Spleen (tissue), 11 donors: ENCODE results near the gene EDRF1. TPM values are rescaled to one million over a fixed set of nuclear protein-coding genes. Genes with fewer than 3 reads are reported as not detected.

Experiments
- DNase-seq: peaks from one replicate; pipeline ENCODE4 v3.0.0-alpha.2; 2020
- H3K27ac ChIP-seq, 8 donors: fragments of 200-600 bp; sonication (generic) in 7 of 8; 1 replicate in 4 of 8; 2 replicates in 4 of 8; pipeline versions ENCODE4 v1.5.0 to v1.8.0; 2016 to 2021; ENCODE audit warnings: inconsistent platforms in 4 of 8, mild to moderate bottlenecking in 4 of 8, moderate library complexity in 1 of 8
- H3K27me3 ChIP-seq, 7 donors: fragments of 200-600 bp; sonication (generic) in 6 of 7; replicated peaks in 1 of 7; 1 replicate in 4 of 7; 2 replicates in 3 of 7; pipeline versions ENCODE4 v1.5.0 to v1.8.0; 2016 to 2021; ENCODE audit warnings: inconsistent platforms in 3 of 7, mild to moderate bottlenecking in 1 of 7
- H3K36me3 ChIP-seq, 6 donors: fragments of 200-600 bp; sonication (generic) in 5 of 6; 1 replicate in 4 of 6; 2 replicates in 2 of 6; pipeline versions ENCODE4 v1.5.0 to v1.8.0; 2016 to 2021; ENCODE audit warnings: inconsistent platforms in 2 of 6
- H3K4me1 ChIP-seq, 6 donors: fragments of 200-600 bp; sonication (generic) in 5 of 6; 1 replicate in 3 of 6; 2 replicates in 3 of 6; pipeline versions ENCODE4 v1.5.0 to v1.8.0; 2016 to 2021; ENCODE audit warnings: inconsistent platforms in 3 of 6
- H3K4me3 ChIP-seq, 8 donors: fragments of 200-600 bp; sonication (generic) in 7 of 8; 1 replicate in 4 of 8; 2 replicates in 4 of 8; pipeline versions ENCODE4 v1.5.0 to v1.8.0; 2016 to 2021; ENCODE audit warnings: inconsistent platforms in 4 of 8, mild to moderate bottlenecking in 4 of 8, moderate library complexity in 2 of 8
- H3K9me3 ChIP-seq, 8 donors: fragments of 200-600 bp; sonication (generic) in 7 of 8; 1 replicate in 4 of 8; 2 replicates in 4 of 8; pipeline versions ENCODE4 v1.5.0 to v1.8.0; 2016 to 2021; ENCODE audit warnings: inconsistent platforms in 4 of 8
- POLR2A ChIP-seq, 3 donors: fragments of 450-650 bp; IDR thresholded peaks; one replicate each; pipeline ENCODE4 v1.5.1; 2017; ENCODE audit warnings: antibody characterized with exemption in 3 of 3, mild to moderate bottlenecking in 1 of 3
- POLR2AphosphoS5 ChIP-seq, 3 donors: sonication (generic); formaldehyde crosslinking; IDR thresholded peaks; one replicate each; pipeline ENCODE4 v1.5.1; 2017; ENCODE audit warnings: antibody characterized with exemption in 3 of 3
- WGBS, 5 donors: extraction: QIAGEN DNeasy Blood & Tissue Kit in 3 of 5; methylation state at CpG; one replicate each; pipeline versions ENCODE4 v1.1.5 to v1.1.7; 2013 to 2018; 5-methylcytosine and 5-hydroxymethylcytosine counted together
- intact Hi-C: fragments of 100-400 bp; cut with DNase I; formaldehyde crosslinking; loops from one replicate; pipeline ENCODE4 v1.15.0; 2023; ENCODE audit warnings: low total_unique reads
- polyA plus RNA-seq, 3 donors: library from polyadenylated mRNA; stranded (reverse); fragments of 200-250 nt; gene quantifications; one replicate each; pipeline ENCODE4 v1.2.1, GENCODE V29; 2013
- total RNA-seq, 7 donors: library from RNA; depleted of rRNA in 3 of 7; stranded (reverse); fragments of >200 nt in 3 of 7; fragmentation: NEBNext Ultra II Directional in 4 of 7; extraction: Animal tissue kit (Norgen Biotek cat#: 25700) in 4 of 7; gene quantifications; one replicate each; pipeline versions ENCODE4 v1.1.0 to v1.2.1, GENCODE V29; 2016 to 2021
- TF ChIP-seq, protein P1 (sequence below), 11 experiments: fragments of 200-600 bp in 7 of 11; fragments of 450-650 bp in 4 of 11; sonication (generic) in 4 of 11; IDR thresholded peaks in 8 of 11; conservative IDR thresholded peaks in 3 of 11; 1 replicate in 7 of 11; 2 replicates in 4 of 11; pipeline versions ENCODE4 v1.4.0 to v1.8.0; 2016 to 2021; ENCODE audit warnings: antibody characterized with exemption in 11 of 11, inconsistent platforms in 4 of 11, mild to moderate bottlenecking in 1 of 11
- donor health status: healthy with polysubstance abuse.
- donor health status: DM: no; HTN: no; CAD: no; lungs with moderate emphysema.
- donor health status: DM: no; HTN: no; CAD: no.
- donor health status: Bipolar disorder and iron deficiency.
- donor health status: healthy.
- donor health status: DM: no; HTN: no; CAD: no.
- donor health status: DM: yes; HTN: yes; CAD: no.

The EDRF1 gene
- total and polyA plus RNA-seq, 10 donors, result 17.8 to 47.5 (median 34.3) TPM

DNA sequence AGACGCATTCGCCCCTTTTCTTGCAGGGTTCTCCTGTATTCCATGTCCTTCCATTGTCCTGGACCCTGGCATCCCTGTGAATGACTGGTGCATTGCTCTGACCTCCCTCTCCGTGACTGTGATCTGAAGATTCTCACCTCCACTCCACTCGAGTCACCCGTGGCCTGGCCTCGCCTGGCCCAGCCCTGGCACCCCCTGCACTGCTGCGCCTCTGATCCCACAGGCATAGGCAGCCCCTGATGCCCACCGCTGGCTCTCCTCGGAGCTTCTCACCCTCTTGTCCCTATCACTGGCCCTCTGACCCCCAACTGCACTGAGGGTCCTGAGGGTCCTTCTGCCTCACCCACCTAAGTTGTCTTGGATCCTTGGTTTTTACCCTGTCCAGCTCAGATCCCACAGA is 58.3 kb downstream of the EDRF1 start:
- 89 to 98% (median 94%) methylated on average over 9 of the region's 9 CpGs for WGBS, 5 donors
- TF ChIP-seq POLR2AphosphoS5 (IDR thresholded peaks at IDR 0.05) (no peak), POLR2A (IDR thresholded peaks at IDR 0.05) (no peak)
- TF ChIP-seq, protein P1, sequence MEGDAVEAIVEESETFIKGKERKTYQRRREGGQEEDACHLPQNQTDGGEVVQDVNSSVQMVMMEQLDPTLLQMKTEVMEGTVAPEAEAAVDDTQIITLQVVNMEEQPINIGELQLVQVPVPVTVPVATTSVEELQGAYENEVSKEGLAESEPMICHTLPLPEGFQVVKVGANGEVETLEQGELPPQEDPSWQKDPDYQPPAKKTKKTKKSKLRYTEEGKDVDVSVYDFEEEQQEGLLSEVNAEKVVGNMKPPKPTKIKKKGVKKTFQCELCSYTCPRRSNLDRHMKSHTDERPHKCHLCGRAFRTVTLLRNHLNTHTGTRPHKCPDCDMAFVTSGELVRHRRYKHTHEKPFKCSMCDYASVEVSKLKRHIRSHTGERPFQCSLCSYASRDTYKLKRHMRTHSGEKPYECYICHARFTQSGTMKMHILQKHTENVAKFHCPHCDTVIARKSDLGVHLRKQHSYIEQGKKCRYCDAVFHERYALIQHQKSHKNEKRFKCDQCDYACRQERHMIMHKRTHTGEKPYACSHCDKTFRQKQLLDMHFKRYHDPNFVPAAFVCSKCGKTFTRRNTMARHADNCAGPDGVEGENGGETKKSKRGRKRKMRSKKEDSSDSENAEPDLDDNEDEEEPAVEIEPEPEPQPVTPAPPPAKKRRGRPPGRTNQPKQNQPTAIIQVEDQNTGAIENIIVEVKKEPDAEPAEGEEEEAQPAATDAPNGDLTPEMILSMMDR (IDR thresholded peaks at IDR 0.05 in 8 of 11, conservative IDR thresholded peaks at IDR 0.05 in 3 of 11), result no peak
- peaks cover 0 to 3% (median 0%) of the 10 kb centered on the region in 6 donors for H3K36me3 ChIP-seq

DNA sequence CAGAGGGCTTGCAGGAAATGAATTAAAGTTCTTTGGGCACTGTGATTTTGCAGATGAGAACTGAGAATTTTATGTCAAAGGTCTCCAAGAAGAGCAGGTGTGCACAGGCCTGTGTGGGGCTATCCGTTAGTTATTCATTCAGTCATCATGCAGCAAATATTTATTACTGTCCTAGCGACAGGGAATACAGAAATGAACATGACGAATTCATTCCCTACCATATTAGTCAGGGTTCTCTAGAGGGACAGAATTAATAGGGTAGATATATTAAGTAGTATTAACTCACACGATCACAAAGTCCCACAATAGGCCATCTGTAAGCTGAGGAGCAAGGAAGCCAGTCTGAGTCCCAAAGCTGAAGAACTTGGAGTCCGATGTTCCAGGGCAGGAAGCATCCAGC is 59.0 kb downstream of the EDRF1 start:
- Histone ChIP-seq H3K27ac (no peak overlapping the region), H3K36me3 (peaks cover 0 to 3% (median 0%) of the 10 kb centered on the region in 6 donors), H3K4me3 (no peak overlapping the region), H3K27me3 (peaks cover 0 to 17% (median 0%) of the 10 kb centered on the region in 7 donors), H3K4me1 (no peaks in the 10 kb centered on the region), H3K9me3 (no peaks in the 10 kb centered on the region)
- DNase-seq, result no peak
- intact Hi-C loops, result no loop called here
- 50 to 71% (median 66%) methylated on average over 5 of the region's 5 CpGs for WGBS, 5 donors
- no peak for TF ChIP-seq POLR2A (IDR thresholded peaks at IDR 0.05)
- no peak for TF ChIP-seq POLR2AphosphoS5 (IDR thresholded peaks at IDR 0.05)
- TF ChIP-seq, protein P1 (IDR thresholded peaks at IDR 0.05 in 8 of 11, conservative IDR thresholded peaks at IDR 0.05 in 3 of 11), result no peak

More for the DNA sequence above, 58.3 kb downstream of the EDRF1 start:
- Histone ChIP-seq H3K27me3 (peaks cover 0 to 21% (median 0%) of the 10 kb centered on the region in 7 donors), H3K27ac (no peak overlapping the region), H3K9me3 (no peaks in the 10 kb centered on the region), H3K4me1 (no peaks in the 10 kb centered on the region), H3K4me3 (no peak overlapping the region)
- DNase-seq, result no peak
- intact Hi-C loops, result no loop called here

DNA sequence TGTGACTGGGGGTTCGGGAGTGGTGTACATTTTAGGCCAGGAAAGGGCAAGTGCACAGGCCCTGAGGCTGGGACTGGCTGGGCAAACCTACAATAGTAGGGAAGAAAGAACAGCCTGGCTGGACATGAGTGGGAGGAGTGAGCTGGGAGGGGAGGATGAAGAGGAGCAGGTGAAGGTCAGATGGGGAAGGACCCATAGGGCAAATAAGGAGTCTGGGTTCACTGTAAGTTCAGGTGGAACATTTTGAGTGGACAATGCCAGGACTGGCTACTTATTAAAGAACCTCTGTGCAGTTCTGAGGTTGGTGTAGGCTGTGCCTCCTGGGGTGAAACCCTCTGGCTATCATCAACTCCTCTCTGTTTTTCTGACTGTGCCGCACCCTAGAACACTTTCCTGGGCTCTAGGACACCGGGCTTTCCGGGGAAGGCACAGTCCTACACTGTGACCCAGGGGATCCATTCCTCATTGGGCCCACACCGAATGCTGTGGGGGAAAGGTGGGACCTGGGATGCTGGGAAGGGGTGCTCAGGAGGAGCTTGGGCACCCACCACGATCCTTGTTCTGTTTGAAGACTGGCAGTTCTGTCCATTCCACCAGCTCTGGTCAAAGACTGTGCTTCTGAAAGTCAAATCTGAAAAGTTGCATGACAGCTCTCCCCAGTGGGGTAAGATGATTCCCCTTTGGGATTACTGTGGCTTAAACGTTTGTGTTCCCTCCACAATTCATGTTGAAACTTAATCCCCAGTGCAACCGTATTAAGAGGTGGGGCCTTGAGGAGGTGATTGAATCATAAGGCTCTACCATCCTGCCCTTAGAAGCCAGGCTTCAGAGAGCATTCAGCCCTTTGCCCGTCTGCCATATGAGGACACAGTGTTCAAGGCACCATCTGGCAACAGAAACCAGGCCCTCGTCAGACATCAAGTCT is 60.2 kb downstream of the EDRF1 start:
- H3K4me3 ChIP-seq, result no peak overlapping the region
- intact Hi-C loops, result no loop called here
- TF ChIP-seq, protein P1 (IDR thresholded peaks at IDR 0.05 in 8 of 11, conservative IDR thresholded peaks at IDR 0.05 in 3 of 11), result no peak
- no peak for TF ChIP-seq POLR2A (IDR thresholded peaks at IDR 0.05)
- TF ChIP-seq POLR2AphosphoS5 (IDR thresholded peaks at IDR 0.05), result no peak
- H3K27ac ChIP-seq, result no peak overlapping the region
- no peaks in the 10 kb centered on the region for H3K9me3 ChIP-seq
- H3K4me1 ChIP-seq, result no peaks in the 10 kb centered on the region
- H3K36me3 ChIP-seq, result peaks cover 0 to 3% (median 0%) of the 10 kb centered on the region in 6 donors
- H3K27me3 ChIP-seq, result peaks cover 0 to 5% (median 0%) of the 10 kb centered on the region in 7 donors
- no peak for DNase-seq
- 62 to 87% (median 79%) methylated on average over 7 to 10 of the region's 10 CpGs for WGBS, 5 donors

DNA sequence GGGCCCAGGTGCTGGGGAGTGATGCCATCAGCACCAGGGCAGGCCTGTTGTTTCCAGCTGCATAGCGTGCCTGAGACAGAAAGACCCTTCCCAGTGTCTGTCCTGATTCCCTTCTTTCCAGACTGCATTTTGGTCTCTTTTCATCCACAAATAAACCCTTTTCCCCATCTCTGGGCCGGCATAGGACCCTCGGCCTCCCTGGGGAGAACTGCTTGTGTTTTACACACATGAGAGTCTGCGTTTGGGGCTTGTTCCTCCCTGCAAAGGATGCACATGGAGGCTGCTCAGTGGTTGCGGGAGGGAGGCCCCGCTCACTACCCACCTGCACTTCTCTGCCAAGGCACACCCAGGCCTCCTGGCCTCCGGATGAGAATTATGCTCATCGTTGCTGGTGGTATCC is 61.9 kb downstream of the EDRF1 start:
- no peaks in the 10 kb centered on the region for H3K27me3 ChIP-seq
- TF ChIP-seq POLR2AphosphoS5 (IDR thresholded peaks at IDR 0.05) (no peak), POLR2A (IDR thresholded peaks at IDR 0.05) (no peak)
- TF ChIP-seq, protein P1 (IDR thresholded peaks at IDR 0.05 in 8 of 11, conservative IDR thresholded peaks at IDR 0.05 in 3 of 11), result no peak
- H3K9me3 ChIP-seq, result no peaks in the 10 kb centered on the region
- DNase-seq, result no peak
- no peak overlapping the region for H3K4me3 ChIP-seq
- intact Hi-C loops, result no loop called here
- H3K36me3 ChIP-seq, result peaks cover 0 to 3% (median 0%) of the 10 kb centered on the region in 6 donors
- H3K4me1 ChIP-seq, result no peaks in the 10 kb centered on the region
- WGBS, 5 donors, result 93 to 96% (median 94%) methylated on average over 8 of the region's 8 CpGs
- H3K27ac ChIP-seq, result no peak overlapping the region
